ENCODE data around the gene ABRACL. TPM values are rescaled to one million over a fixed set of nuclear protein-coding genes. Genes with fewer than 3 reads are reported as not detected.
"Not testable (repeated sequence)": the region's sequence is repeated elsewhere in the genome, so short reads cannot be mapped to it uniquely, and the experiment has no call there.

Gene ABRACL
- total RNA-seq, 3 donors from 2014 or later, result 10.9 to 26.9 (median 17.4) TPM

GRCh38 chr6:139019722-139020121 lies 8.8 kb upstream of the ABRACL start:
- Histone ChIP-seq H3K4me3 (no peak overlapping the region), H3K27ac (no peak overlapping the region), H3K36me3 (no peaks in the 10 kb centered on the region), H3K27me3 (no peaks in the 10 kb centered on the region), H3K4me1 (no peaks in the 10 kb centered on the region), H3K9me3 (no peaks in the 10 kb centered on the region)
- TF ChIP-seq, protein P1, sequence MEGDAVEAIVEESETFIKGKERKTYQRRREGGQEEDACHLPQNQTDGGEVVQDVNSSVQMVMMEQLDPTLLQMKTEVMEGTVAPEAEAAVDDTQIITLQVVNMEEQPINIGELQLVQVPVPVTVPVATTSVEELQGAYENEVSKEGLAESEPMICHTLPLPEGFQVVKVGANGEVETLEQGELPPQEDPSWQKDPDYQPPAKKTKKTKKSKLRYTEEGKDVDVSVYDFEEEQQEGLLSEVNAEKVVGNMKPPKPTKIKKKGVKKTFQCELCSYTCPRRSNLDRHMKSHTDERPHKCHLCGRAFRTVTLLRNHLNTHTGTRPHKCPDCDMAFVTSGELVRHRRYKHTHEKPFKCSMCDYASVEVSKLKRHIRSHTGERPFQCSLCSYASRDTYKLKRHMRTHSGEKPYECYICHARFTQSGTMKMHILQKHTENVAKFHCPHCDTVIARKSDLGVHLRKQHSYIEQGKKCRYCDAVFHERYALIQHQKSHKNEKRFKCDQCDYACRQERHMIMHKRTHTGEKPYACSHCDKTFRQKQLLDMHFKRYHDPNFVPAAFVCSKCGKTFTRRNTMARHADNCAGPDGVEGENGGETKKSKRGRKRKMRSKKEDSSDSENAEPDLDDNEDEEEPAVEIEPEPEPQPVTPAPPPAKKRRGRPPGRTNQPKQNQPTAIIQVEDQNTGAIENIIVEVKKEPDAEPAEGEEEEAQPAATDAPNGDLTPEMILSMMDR (IDR thresholded peaks at IDR 0.05), result no peak
- TF ChIP-seq POLR2AphosphoS5 (IDR thresholded peaks at IDR 0.05) (no peak), POLR2A (IDR thresholded peaks at IDR 0.05) (no peak)
- DNase-seq (ENCODE audit: low spot score in 2 of 2), result no peak
- intact Hi-C loops (cut with DNase I; ENCODE audit: low total_unique reads), result no loop called here

DNA sequence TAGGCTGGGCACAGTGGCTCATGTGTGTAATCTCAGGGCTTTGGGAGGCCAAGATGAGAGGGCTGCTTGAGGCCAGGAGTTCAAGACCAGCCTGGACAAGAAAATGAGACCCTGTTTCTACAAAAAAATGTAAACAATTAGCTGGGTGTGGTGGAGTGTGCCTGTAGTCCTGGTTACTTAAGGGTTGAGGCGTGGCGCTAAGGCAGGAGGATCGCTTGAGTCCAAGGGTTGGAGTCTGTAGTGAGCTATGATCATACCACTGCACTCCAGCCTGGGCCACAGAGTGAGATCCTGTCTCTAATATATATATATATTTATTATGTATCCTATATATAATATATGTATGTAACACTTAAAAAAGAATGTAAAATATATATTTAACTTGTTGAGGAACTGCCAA lies 7.9 kb upstream of the ABRACL start:
- Histone ChIP-seq H3K36me3 (no peaks in the 10 kb centered on the region), H3K4me1 (no peaks in the 10 kb centered on the region), H3K27ac (no peak overlapping the region), H3K27me3 (no peaks in the 10 kb centered on the region), H3K9me3 (no peaks in the 10 kb centered on the region), H3K4me3 (no peak overlapping the region)
- intact Hi-C loops (cut with DNase I; ENCODE audit: low total_unique reads), result no loop called here
- TF ChIP-seq, protein P1 (IDR thresholded peaks at IDR 0.05), result no peak
- TF ChIP-seq POLR2AphosphoS5 (IDR thresholded peaks at IDR 0.05) (no peak), POLR2A (IDR thresholded peaks at IDR 0.05) (no peak)
- no peak for DNase-seq (ENCODE audit: low spot score in 2 of 2)

- H3K4me1 ChIP-seq; H3K27me3 ChIP-seq; DNase-seq (ENCODE audit: low spot score in 2 of 2); H3K9me3 ChIP-seq; intact Hi-C loops (cut with DNase I; ENCODE audit: low total_unique reads); H3K36me3 ChIP-seq; H3K27ac ChIP-seq; H3K4me3 ChIP-seq: not testable (repeated sequence)
These were observed 3.1 kb upstream of the ABRACL start for GRCh38 chr6:139025416-139025815.

DNA sequence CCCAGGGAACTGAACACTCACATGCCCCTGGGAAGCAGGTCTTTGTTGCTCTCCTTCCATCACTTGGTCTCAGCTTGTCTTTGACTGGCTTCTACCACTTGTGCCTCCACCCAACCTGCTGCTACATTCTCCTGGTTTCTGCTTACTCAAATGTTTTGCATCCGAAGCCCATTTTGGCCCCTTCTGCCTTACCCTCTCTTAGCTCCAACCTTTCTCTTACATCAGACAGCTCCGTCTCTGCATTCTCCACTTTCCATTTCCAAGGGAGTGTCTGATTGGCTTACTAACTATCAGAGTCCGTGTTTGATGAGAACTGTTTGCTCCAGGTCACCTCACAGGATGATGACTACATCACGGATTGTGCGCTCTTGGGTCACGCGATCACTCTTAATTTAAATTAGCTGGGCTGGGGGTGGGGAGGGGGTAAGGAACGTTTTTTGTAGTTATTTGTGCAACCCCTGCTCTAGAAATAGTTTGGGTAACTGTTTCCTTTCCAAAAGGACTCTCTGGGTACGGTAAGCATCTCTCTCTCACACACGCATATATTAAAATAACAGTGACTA lies 844 bp upstream of the ABRACL start:
- Histone ChIP-seq H3K27me3 (no peaks in the 10 kb centered on the region), H3K36me3 (no peaks in the 10 kb centered on the region), H3K4me3 (peak overlapping the region; percentile 72 to 100 (median 96)), H3K4me1 (no peaks in the 10 kb centered on the region), H3K27ac (peak overlapping the region in 1 of 2 donors; percentile 82), H3K9me3 (no peaks in the 10 kb centered on the region)
- DNase-seq (ENCODE audit: low spot score in 2 of 2), result no peak
- TF ChIP-seq, protein P1 (IDR thresholded peaks at IDR 0.05), result no peak
- no peak for TF ChIP-seq POLR2AphosphoS5 (IDR thresholded peaks at IDR 0.05)
- no peak for TF ChIP-seq POLR2A (IDR thresholded peaks at IDR 0.05)
- intact Hi-C loops (cut with DNase I; ENCODE audit: low total_unique reads), result no loop called here

- peak overlapping the region; percentile 82 to 90 for H3K27ac ChIP-seq
- H3K36me3 ChIP-seq, result no peaks in the 10 kb centered on the region
- peak overlapping the region; percentile 72 to 100 (median 96) for H3K4me3 ChIP-seq
- no peak for DNase-seq (ENCODE audit: low spot score in 2 of 2)
- TF ChIP-seq, protein P1 (IDR thresholded peaks at IDR 0.05), result no peak
- TF ChIP-seq POLR2AphosphoS5 (IDR thresholded peaks at IDR 0.05), result no peak
- no peak for TF ChIP-seq POLR2A (IDR thresholded peaks at IDR 0.05)
- intact Hi-C loops (cut with DNase I; ENCODE audit: low total_unique reads), result no loop called here
- H3K9me3 ChIP-seq, result no peaks in the 10 kb centered on the region
- no peaks in the 10 kb centered on the region for H3K27me3 ChIP-seq
- H3K4me1 ChIP-seq, result no peaks in the 10 kb centered on the region
These were observed 309 bp upstream of the ABRACL start for GRCh38 chr6:139028215-139028657.
